Liver (tissue), 9 donors: ENCODE measurements around the gene SP3. TPM values are rescaled to one million over a fixed set of nuclear protein-coding genes. Genes with fewer than 3 reads are reported as not detected.

ENCODE experiments used
- DNase-seq: peaks from one replicate; pipeline ENCODE4 v3.0.0-alpha.2; 2017; ENCODE audit warnings: low spot score
- H3K27ac ChIP-seq, 2 donors: one replicate each; pipeline ENCODE4 v1.7.0; 2013; ENCODE audit warnings: inconsistent platforms in 2 of 2, low read length in 2 of 2, control low read depth in 1 of 2, low read depth in 1 of 2, mild to moderate bottlenecking in 1 of 2
- H3K27me3 ChIP-seq, 4 donors: one replicate each; pipeline versions ENCODE4 v1.6.1 to v1.7.0; 2013; ENCODE audit warnings: low read length in 3 of 4, inconsistent platforms in 1 of 4, mild to moderate bottlenecking in 1 of 4, moderate library complexity in 1 of 4; ENCODE audit not compliant: control insufficient read depth in 4 of 4, insufficient read depth in 4 of 4
- H3K36me3 ChIP-seq, 4 donors: one replicate each; pipeline versions ENCODE4 v1.6.1 to v1.7.0; 2013; ENCODE audit warnings: low read length in 3 of 4, mild to moderate bottlenecking in 3 of 4, low read depth in 1 of 4, moderate library complexity in 1 of 4; ENCODE audit not compliant: control insufficient read depth in 4 of 4, insufficient read depth in 3 of 4
- H3K4me1 ChIP-seq, 4 donors: one replicate each; pipeline versions ENCODE4 v1.6.1 to v1.7.0; 2013; ENCODE audit warnings: low read length in 3 of 4, mild to moderate bottlenecking in 3 of 4, moderate library complexity in 1 of 4; ENCODE audit not compliant: control insufficient read depth in 4 of 4, insufficient read depth in 4 of 4
- H3K4me3 ChIP-seq, 3 donors: one replicate each; pipeline versions ENCODE4 v1.6.1 to v1.7.0; 2013; ENCODE audit warnings: low read length in 3 of 3, control low read depth in 1 of 3, low read depth in 1 of 3, mild to moderate bottlenecking in 1 of 3
- H3K9ac ChIP-seq, 2 donors: one replicate each; pipeline ENCODE4 v1.7.0; 2013; ENCODE audit warnings: low read length in 2 of 2, mild to moderate bottlenecking in 2 of 2, moderate library complexity in 2 of 2, control low read depth in 1 of 2, low read depth in 1 of 2
- H3K9me3 ChIP-seq, 4 donors: one replicate each; pipeline versions ENCODE4 v1.6.1 to v1.7.0; 2013; ENCODE audit warnings: low read length in 3 of 4; ENCODE audit not compliant: control insufficient read depth in 4 of 4
- EGR1 ChIP-seq, 2 donors: IDR thresholded peaks; 2 replicates each; pipeline ENCODE4 v1.6.1; 2016 to 2018; ENCODE audit warnings: antibody characterized with exemption in 2 of 2, low read depth in 2 of 2
- FOXA1 ChIP-seq: IDR thresholded peaks from 2 replicates; pipeline ENCODE4 v1.6.1; 2016; ENCODE audit warnings: antibody characterized with exemption
- GABPA ChIP-seq, 2 donors: IDR thresholded peaks in 1 of 2; conservative IDR thresholded peaks in 1 of 2; 2 replicates each; pipeline ENCODE4 v1.6.1; 2016; ENCODE audit warnings: antibody characterized with exemption in 2 of 2, mild to moderate bottlenecking in 1 of 2, moderate library complexity in 1 of 2
- HNF4A ChIP-seq, 2 donors: conservative IDR thresholded peaks; 2 replicates each; pipeline ENCODE4 v1.6.1; 2016; ENCODE audit warnings: antibody characterized with exemption in 2 of 2, mild to moderate bottlenecking in 2 of 2
- HNF4G ChIP-seq: IDR thresholded peaks from 2 replicates; pipeline ENCODE4 v1.6.1; 2016; ENCODE audit warnings: antibody characterized with exemption
- JUND ChIP-seq, 2 donors: IDR thresholded peaks; 2 replicates each; pipeline ENCODE4 v1.6.1; 2016; ENCODE audit warnings: antibody characterized with exemption in 2 of 2
- NR2F2 ChIP-seq: IDR thresholded peaks from 2 replicates; pipeline ENCODE4 v1.6.1; 2016; ENCODE audit warnings: antibody characterized with exemption
- RAD21 ChIP-seq, 2 donors: IDR thresholded peaks; 2 replicates each; pipeline ENCODE4 v1.6.1; 2016; ENCODE audit warnings: antibody characterized with exemption in 2 of 2, mild to moderate bottlenecking in 2 of 2
- REST ChIP-seq: IDR thresholded peaks from 2 replicates; pipeline ENCODE4 v1.6.1; 2016; ENCODE audit warnings: antibody characterized with exemption, mild to moderate bottlenecking
- RXRA ChIP-seq, 2 donors: IDR thresholded peaks; 2 replicates each; pipeline ENCODE4 v1.6.1; 2017 to 2018; ENCODE audit warnings: antibody characterized with exemption in 2 of 2, mild to moderate bottlenecking in 1 of 2
- SP1 ChIP-seq: IDR thresholded peaks from 2 replicates; pipeline ENCODE4 v1.6.1; 2018; ENCODE audit warnings: antibody characterized with exemption, mild to moderate bottlenecking
- TAF1 ChIP-seq: conservative IDR thresholded peaks from 2 replicates; pipeline ENCODE4 v1.6.1; 2016; ENCODE audit warnings: antibody characterized with exemption, mild to moderate bottlenecking
- YY1 ChIP-seq: IDR thresholded peaks from 2 replicates; pipeline ENCODE4 v1.6.1; 2016; ENCODE audit warnings: antibody characterized with exemption, mild to moderate bottlenecking
- ZBTB33 ChIP-seq: IDR thresholded peaks from 2 replicates; pipeline ENCODE4 v1.6.1; 2016; ENCODE audit warnings: antibody characterized with exemption
- WGBS: extraction: QIAGEN DNeasy Blood & Tissue Kit; methylation state at CpG from one replicate; pipeline ENCODE4 v1.1.7; 2013; 5-methylcytosine and 5-hydroxymethylcytosine counted together
- polyA plus RNA-seq, 2 donors: library from polyadenylated mRNA; stranded (reverse) in 1 of 2; unstranded in 1 of 2; fragments of 200-250 nt in 1 of 2; fragments of >200 nt in 1 of 2; fragmentation: Nextera tagmentation in 1 of 2; extraction: Ambion mirVana in 1 of 2; gene quantifications; one replicate each; pipeline versions ENCODE4 v1.2.1 to v1.2.3, GENCODE V29; 2013 to 2015
- total RNA-seq, 2 donors: library from RNA; depleted of rRNA; stranded (reverse); fragments of >200 nt; gene quantifications; one replicate each; pipeline ENCODE4 v1.2.3, GENCODE V29; 2014
- TF ChIP-seq, protein P1 (sequence below): fragments of 150-350 bp; IDR thresholded peaks from 2 replicates; pipeline ENCODE4 v1.5.1; 2017; ENCODE audit warnings: improper control_type of control experiment, low read depth, low read length; ENCODE audit not compliant: missing input control
- TF ChIP-seq, protein P2 (sequence below): IDR thresholded peaks from 2 replicates; pipeline ENCODE4 v1.6.1; 2016; ENCODE audit warnings: antibody characterized with exemption
- donor health status: healthy.
- donor health status: healthy.
- donor health status: healthy.
- donor health status: healthy.
- donor health status: healthy.

SP3 gene
- total and polyA plus RNA-seq, 4 donors, result 10.0 to 83.7 (median 33.2) TPM

GRCh38 chr2:173996766-173997165, 31.6 kb upstream of the SP3 start:
- TF ChIP-seq JUND (IDR thresholded peaks at IDR 0.05) (no peak), RAD21 (IDR thresholded peaks at IDR 0.05) (no peak)
- TF ChIP-seq, protein P1, sequence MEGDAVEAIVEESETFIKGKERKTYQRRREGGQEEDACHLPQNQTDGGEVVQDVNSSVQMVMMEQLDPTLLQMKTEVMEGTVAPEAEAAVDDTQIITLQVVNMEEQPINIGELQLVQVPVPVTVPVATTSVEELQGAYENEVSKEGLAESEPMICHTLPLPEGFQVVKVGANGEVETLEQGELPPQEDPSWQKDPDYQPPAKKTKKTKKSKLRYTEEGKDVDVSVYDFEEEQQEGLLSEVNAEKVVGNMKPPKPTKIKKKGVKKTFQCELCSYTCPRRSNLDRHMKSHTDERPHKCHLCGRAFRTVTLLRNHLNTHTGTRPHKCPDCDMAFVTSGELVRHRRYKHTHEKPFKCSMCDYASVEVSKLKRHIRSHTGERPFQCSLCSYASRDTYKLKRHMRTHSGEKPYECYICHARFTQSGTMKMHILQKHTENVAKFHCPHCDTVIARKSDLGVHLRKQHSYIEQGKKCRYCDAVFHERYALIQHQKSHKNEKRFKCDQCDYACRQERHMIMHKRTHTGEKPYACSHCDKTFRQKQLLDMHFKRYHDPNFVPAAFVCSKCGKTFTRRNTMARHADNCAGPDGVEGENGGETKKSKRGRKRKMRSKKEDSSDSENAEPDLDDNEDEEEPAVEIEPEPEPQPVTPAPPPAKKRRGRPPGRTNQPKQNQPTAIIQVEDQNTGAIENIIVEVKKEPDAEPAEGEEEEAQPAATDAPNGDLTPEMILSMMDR, result peak; percentile 1
- no peak overlapping the region for H3K4me3 ChIP-seq
- peak overlapping the region in 1 of 2 donors; percentile 13 for H3K9ac ChIP-seq
- peak overlapping the region; percentile 71 to 77 for H3K27ac ChIP-seq
- H3K4me1 ChIP-seq, result peaks cover 1 to 36% (median 33%) of the 10 kb centered on the region in 4 donors
- no peaks in the 10 kb centered on the region for H3K9me3 ChIP-seq
- no peaks in the 10 kb centered on the region for H3K27me3 ChIP-seq
- H3K36me3 ChIP-seq, result no peaks in the 10 kb centered on the region
- DNase-seq, result no peak
- WGBS, result 51% methylated on average over 2 of the region's 2 CpGs

DNA sequence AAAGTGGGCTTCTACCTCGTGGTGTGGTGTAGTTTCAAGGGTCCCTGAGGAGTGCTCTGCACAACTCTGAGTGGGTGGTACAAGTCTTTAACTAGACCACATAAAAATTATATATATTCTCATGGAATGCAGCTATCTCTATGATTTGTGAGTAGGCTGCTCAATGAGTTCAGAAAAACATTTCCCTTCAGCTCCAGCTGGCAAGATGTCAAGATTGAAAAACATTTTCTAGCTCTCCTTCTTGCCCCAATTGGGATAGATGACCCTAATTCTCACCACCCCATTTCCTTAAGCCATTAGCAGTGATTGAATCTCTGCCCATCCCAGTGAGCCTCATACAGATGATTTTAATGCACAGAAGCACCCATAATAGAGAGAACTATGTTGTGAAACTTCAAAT, 28.3 kb upstream of the SP3 start:
- Histone ChIP-seq H3K36me3 (no peaks in the 10 kb centered on the region), H3K9ac (no peak overlapping the region), H3K4me3 (no peak overlapping the region), H3K9me3 (no peaks in the 10 kb centered on the region), H3K27me3 (no peaks in the 10 kb centered on the region), H3K27ac (no peak overlapping the region), H3K4me1 (peaks cover 1 to 52% (median 40%) of the 10 kb centered on the region in 4 donors)
- WGBS, result 74% methylated on average over 1 of the region's 1 CpG
- TF ChIP-seq RAD21 (IDR thresholded peaks at IDR 0.05), result no peak
- no peak for TF ChIP-seq GABPA (IDR thresholded peaks at IDR 0.05 in 1 of 2, conservative IDR thresholded peaks at IDR 0.05 in 1 of 2)
- TF ChIP-seq RXRA (IDR thresholded peaks at IDR 0.05), result no peak
- TF ChIP-seq JUND (IDR thresholded peaks at IDR 0.05), result no peak
- no peak for TF ChIP-seq SP1
- TF ChIP-seq, protein P2, sequence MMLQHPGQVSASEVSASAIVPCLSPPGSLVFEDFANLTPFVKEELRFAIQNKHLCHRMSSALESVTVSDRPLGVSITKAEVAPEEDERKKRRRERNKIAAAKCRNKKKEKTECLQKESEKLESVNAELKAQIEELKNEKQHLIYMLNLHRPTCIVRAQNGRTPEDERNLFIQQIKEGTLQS, result no peak
- TF ChIP-seq FOXA1, result no peak
- TF ChIP-seq EGR1 (IDR thresholded peaks at IDR 0.05; ENCODE audit: low read depth in 2 of 2), result no peak
- no peak for TF ChIP-seq TAF1
- TF ChIP-seq ZBTB33, result no peak
- no peak for TF ChIP-seq NR2F2
- TF ChIP-seq, protein P1, result no peak
- no peak for TF ChIP-seq REST
- TF ChIP-seq YY1, result no peak
- no peak for TF ChIP-seq HNF4G
- no peak for TF ChIP-seq HNF4A (conservative IDR thresholded peaks at IDR 0.05)
- no peak for DNase-seq
